SHP77 treated with DMSO at 0.1 percent for 48 hours (cell line): ENCODE measurements around the gene GRID1.

Experiments used
- DNase-seq: peaks from one replicate; lab custom pipeline; 2025; lab: John Stamatoyannopoulos, UW

Gene GRID1

DNA sequence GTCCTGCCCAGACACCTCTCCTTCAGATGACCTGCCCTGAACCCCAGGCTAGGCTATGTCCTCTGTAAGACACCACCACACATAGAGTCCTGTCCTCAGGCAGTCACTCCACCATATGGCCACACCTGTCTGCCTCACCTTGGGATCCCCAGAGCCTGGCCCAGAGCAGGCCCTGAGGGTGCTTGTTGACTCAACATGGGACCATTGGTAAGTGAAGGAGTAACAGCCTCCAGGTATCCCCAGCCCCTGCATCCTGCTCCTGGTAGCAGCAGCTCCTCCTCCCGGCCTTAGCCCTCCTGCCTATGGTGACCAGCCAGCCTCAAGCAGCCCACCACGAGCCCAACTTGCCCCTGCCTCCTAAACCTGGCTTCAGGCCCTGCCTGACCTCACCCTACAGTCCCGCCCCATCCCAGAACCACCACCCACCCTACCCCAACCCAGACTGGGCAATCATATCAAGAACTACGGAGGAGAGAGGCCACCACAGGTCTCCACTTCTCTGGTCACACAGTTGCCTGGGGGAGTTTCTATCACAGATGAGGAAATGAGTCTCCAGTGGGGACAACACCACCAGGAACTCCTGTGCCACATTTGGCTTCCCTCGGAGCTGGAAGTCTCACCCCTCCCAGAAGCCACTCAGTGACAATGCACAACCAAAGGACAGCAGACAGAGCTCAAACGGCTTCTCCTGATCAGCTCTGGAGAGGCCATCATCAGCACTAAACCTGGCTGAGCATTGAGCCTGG lies 136.6 kb downstream of the GRID1 start:
- no peak for DNase-seq

DNA sequence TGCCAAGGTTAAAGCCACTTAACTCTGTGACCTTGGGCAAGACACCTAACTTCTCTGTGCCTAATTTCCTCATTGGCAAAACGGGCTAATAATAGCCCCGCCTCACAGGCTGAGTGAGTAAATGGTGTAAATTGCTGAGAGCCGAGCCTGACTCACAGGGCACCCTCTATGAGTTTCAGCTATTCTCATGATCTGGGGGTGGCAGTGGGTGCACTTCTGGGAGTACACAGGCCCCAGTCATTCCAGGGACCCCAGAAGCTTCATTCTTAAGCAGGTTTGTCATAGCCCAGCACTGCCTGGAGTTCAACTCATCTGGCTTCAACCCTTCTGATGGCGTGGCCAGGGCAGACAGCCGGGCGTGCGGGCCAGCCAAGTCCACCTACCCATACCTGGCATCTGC lies 137.2 kb downstream of the GRID1 start:
- no peak for DNase-seq

DNA sequence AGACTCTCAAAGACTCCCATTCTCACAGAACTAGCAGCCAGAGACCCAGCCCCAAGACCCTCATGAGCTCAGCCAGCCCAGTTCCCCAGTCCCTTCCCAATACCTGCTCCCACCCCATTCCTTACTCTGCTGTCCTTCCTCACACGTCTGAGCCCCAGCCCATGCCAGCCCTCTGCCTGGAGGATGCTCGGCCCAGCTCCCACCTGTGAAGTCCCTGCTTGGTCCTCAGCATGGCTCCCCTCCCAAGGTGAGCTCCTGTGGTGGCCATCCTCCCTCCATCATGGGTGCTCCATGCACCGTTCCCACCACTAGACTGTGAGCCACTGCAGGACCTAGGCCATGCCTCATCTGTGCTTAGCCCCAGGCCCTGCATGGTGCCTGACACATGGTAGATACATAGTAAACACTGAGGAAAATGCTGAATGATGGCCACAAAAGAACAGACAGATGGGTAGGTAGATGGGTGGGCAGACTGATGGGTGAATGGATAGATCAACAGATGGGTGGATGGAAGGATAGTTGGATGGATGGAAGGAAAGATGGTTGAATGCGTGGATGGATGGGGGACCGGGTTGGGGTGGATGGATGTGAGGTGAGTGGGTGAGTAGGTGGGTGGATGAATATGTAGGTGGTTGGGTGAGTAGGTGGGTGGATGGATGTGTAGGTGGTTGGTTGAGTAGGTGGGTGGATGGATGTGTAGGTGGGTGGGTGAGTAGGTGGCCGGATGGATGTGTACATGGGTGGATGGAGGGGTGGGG lies 138.9 kb downstream of the GRID1 start:
- no peak for DNase-seq

DNA sequence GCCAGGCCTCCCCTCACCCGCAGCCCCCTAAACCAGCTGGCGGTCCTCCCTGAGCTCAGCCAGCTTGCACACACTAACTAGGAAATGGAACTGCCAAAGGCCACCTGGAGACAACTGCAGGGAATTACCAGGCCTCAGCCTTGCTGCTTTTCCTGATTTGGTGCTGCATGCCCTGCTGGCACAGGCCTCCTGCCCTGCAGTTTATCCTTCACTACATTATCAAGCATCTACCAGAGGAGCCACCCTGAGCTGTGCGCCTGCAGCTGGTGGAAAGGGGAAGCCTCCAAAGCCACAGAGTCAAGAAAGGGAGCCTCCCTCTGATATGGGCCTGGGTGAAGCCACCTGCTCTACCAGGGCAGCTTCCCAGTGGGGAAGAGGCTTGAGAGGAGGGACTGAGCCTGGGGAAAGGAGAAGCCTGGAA lies 139.8 kb downstream of the GRID1 start:
- DNase-seq = no peak

DNA sequence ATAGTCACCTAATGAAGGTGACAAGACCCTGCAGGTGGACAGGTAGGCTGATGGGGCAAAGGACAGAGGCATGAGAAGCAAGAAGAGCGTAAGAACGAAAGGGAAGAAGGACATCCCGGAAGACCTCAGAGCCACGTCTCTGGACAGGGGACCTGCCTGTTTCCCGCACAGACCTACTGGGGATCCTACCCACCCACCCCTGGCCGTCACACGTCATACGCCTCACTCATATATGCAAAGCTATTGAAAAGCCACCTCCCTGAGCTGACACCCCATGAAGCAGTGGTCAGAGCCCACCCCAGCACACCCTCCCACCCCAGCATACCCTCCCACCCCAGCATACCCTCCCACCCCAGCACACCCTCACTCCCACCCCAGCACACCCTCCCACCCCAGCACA lies 140.6 kb downstream of the GRID1 start:
- no peak for DNase-seq

DNA sequence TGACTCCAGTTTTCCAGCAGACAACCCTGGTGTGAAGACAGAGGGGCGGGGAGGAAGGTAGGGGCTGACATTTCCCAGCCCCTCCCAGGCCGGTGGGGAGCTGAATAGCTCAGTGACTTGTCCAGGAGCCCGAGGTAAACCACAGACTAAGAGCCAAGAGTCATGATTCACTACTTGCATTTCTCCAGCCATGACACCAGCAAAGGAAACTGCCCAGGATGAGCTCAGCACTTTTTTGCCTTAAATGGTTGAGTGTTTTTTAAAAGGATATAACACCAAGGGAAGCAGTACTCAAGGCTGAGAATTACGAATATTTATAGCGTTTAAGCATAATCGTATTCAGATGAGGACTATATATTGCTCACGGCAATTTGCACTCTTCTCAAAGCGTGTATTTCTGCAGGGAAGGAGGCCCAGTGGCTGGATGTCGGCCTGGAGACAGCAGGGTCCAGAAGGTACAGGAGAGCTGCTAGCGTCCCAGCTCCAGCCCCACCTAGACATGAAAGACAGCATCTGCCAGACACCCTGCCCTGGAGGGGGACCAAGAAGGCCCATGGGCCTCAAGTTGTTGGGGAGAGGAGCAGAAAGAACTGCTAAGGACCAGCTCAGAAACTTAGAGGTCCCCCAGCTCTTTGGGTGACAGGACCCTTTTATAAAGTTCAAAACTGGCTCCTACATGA lies 141.4 kb downstream of the GRID1 start:
- no peak for DNase-seq

DNA sequence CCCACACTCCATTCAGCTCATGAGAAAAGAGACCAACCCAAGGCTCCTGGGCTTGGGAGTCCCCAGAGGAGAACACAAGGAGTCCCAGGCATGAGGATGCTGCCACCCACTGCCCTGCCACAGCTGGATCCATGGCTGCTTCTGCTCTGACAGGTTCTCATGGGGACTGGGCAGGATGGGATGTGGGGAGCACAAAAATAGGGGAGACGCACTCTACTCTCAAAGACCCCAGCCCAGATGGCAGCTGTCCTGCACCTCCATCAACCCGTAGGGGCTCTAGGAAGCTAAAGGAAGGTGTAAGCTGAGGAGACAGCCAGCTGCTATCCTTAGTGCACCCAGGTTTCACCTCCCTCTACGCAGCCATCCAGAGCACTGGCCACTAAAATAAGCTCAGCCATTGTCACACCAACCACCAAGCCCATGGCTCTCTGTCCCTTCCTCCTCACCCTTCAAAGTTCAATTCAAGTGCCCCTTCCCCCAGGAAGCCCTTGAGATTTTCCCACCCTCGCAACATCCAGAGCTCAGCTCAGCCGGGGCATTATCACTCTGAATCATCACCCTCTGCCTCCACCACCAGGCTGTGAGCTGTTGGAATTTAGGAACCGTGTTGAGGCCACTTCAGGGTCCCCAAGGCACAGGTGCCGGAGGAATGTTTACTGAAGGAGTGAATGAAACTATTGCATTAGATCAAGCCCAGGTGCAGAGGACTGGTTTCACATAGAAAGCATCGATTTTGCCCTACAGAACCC lies 142.1 kb downstream of the GRID1 start:
- no peak for DNase-seq

DNA sequence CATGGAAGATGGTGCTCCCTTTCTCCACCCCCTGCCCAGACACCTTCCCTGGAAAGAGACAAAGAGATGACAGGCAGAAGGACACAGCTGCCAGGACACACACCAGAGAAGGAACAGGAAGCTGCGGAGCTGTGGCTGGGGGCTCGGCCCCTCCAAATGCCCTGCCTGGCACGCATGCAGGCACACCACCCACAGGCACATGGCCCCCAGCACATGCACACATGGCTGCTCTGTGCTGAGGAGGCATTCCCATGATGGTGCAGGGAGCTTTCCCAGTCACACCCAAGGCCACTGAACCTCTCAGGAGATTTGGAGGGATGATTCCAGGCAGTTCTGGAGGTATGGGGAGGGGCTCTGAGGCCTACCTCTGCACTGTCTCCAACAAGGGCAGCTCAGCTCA lies 143.3 kb downstream of the GRID1 start:
- DNase-seq = no peak

DNA sequence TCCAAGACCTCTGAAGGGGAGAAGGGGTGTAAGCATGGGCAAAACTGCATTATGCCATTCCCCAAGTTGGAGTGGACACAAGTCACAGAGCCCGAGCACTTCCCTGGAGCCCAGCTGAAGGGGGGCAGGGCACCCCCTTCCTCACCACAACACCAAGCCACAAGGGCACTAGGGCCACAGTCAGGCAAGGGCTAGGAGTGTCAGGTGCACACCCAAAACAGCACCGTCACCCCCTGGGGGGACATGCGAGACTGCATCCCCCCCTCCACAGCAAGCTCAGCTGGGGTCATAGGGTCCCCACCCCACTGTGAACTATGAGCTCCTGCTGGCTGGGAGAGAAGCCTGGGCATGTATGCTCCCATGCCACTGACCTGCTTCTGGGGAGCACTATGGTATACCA lies 143.9 kb downstream of the GRID1 start:
- DNase-seq = no peak

DNA sequence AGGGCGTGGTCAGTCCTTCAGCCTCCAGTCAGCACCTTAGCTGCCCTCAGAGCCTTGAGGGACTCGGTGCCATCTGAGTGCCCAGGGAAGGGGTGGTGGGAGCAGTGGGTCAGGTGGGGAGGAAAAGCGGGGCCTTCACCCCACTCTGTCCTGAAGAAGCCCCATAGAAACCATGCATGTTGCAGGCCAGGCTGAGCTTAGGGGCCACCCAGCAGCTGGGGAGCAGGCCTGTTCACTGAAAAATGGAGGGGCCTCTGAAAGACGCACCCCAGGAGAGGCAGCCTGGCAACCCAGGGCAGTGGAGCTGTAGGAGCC lies 144.3 kb downstream of the GRID1 start:
- DNase-seq = no peak

DNA sequence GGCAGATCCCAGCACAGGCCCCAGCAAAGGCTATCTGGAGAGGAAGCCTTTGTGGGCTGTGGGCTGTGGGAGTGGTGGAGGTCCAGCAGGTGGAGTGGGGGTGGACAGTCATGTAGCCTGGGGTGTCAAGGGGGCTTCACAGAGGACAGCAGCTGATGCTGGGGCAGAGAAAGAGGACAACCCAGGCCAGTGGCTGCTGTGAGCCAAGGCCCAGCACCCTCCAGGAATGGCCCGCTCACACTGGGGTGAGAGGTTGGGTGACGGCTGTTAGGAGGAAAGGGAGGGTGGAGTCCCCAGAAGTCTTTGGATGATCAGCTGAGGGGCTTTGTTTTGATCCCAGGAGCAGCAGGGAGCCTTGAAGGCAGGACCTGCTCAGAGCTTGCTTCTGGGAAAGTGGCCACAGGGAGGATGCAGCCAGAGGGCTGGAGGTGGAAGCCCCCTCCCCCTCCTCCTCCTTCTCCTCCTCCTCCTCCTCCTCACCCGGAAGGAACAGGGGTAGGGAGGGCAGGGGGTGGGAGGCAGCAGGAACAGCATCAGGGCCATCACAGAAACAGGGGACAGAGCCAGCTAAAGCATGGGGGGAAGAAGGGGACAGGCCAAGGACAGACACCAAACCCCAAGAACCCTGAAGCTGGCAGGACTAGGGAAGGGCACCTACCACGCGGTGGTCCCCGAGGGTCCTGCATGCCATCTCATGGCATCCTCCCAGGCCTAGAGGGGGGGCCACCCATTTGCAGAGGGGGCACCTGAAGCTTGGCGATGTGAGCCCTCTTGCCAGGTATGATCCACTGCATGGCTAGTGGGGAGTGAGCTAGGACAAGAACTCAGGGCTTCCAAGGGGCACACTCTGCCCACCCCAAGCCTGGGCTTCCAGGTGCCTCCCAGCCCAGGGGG lies 144.9 kb downstream of the GRID1 start:
- DNase-seq = no peak

DNA sequence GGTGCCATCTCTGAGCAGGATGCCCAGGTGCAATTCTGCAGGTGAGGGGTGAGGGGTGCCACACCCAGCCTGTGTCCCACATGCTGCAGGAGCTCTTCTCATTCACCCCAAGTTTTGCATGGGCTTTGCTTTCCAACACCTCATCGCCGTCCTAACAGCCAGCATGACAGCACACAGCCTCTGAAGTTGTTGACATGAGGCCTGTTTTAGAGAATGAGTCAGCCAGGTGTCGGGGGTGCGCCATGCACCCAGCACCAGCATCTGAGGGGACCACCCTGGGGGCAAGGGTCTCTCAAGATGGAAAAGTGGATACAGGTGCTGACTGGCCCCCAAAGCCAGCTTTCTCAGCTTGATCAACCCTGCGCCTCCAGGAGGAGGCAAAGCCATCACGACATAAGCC lies 146.0 kb downstream of the GRID1 start:
- no peak for DNase-seq

DNA sequence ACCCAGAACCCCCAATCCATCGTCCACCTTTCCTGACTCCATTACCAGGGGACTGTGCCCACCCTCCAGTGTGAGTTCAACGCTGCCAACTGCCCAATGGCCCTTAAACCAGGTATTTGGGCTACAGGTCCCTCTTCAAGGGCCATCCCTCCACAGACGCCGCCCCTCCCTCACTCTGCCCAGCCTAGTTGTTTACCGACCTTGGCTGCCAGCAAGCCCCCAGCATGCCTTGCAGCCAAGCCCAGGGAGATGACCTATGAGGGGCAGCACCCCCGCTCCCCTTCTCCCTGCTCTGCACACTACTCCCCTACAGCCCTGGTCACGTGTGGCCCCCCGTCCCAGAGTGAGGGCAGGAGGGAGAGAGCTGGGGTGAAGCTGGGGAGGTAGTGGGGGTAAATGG lies 147.3 kb downstream of the GRID1 start:
- DNase-seq = no peak

DNA sequence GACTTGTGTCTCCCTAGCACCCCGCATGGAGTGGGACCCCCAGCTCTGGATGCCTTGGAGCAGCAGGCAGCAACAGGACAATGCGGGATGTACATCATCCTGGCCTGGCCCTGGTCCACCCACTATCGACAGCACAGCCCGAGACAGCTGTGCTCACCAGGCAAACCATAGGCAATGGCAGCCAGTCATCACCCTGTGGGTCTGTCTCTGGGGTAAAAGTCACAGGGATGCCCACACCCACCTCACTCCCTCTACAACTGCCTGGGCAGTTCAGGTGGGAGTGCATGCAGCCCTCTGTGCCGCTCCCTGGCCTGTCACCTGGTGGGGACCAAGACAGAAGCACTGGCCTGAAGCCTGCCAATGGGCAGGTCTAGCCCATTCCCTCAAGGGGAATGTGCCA lies 147.8 kb downstream of the GRID1 start:
- DNase-seq = no peak

DNA sequence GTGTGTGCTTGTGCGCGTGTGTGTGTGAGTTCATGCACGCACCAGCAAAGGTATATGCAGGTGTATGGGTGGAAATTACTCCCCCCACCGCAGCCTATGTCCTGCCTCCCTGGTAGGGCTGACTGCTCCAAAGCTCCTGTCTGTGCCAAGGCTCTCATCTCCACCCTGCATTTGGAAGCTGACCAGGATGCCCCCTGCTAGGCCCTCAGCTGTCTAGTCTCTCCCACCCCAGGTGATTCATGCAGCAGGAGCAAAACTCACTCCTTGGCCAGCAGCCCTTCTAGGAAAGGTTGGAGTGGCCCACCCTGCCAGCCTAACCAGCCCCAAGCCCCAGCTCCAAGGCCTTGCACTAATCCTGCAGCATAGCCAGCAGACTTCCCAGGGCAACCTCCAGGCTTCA lies 148.4 kb downstream of the GRID1 start:
- no peak for DNase-seq

DNA sequence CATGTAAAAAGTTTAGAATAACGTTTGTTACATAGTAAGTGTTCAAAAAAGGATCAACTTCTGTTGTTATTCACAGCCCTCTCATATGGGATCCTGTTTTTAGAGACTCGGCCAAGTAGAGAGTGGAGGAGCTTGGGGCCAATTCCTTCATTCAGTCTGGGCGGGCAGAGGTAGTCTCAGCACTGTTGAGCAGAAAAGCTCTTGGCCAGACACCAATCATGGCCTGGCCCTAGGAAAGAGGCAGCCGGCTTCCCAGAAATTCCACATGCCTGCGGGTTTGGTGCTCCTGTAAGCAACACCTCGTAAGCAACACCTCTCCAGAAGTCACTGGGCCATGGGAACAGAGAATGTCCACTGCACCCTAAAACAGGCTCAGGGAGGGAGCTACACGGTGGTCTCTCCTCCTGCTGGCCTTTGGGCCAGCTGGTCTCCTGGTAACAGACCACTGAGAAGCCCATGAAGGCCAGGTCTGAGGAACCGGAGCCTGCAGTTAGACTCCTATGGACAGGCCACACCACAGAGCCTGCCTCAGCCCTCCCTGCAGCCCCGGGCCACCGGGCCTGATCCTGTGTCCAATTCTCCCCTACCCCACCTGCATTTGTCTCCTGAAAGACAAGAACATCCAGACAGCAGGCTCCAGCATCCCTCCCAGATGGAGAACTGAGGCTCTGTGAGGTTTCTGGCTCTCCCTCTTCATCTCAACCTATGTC lies 149.1 kb downstream of the GRID1 start:
- DNase-seq = no peak

DNA sequence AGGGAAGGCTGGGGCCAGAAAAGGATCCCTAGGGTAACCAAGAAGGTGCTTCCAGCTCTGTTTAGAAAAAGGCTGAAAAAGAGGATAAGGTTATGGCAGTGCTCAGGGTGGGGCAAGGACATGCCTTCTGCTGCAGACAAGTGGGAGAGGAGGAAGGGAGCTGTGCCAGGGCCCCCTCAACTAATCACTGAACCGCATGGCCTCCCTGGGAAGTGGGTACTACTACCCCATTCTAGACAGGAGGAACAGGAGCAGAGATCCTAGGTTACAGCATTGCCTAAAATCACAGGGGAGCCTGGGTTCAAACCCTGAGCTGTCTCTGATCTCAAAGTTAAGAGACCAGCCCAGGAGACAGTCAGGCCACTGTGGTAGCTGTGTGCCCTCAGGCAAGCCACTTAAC lies 149.7 kb downstream of the GRID1 start:
- DNase-seq = no peak

DNA sequence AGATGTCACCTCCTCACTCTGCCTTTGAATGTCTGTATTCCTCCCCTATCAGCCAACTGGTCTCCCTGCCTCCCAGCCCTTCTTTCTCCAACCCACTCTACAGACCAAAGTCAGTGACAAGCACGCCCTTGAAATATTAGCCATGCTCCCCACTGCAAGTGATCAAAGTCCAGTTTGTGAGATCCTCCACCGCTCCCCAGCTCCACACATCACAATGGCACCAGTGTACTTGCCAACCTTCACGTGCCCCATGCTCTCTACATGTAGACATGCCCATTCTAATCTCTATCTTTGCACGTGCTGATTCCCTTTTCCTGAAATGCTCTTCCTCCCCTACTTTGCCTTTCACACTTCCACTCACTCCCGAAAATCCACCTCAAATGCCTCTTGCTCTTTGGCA lies 150.9 kb downstream of the GRID1 start:
- no peak for DNase-seq

DNA sequence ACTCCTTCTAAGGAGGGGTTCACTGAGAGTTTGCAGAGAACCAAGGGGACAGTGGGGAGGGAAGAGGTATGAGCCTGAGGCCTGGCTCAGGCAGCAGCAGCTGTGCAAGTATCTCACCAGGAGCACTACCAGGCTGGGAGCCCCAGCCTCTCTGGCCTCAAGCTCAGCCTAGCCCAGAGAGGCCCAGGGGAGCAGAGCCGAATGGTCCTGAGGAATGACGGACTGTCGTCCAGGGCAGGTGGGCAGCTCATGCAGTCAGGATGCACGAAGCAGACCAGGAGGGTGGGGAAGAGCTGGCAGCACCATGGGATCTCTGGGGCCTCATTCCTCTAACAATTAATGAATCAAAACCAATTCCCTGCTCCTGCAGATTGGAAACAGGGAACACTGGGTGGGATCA lies 151.5 kb downstream of the GRID1 start:
- DNase-seq = no peak

DNA sequence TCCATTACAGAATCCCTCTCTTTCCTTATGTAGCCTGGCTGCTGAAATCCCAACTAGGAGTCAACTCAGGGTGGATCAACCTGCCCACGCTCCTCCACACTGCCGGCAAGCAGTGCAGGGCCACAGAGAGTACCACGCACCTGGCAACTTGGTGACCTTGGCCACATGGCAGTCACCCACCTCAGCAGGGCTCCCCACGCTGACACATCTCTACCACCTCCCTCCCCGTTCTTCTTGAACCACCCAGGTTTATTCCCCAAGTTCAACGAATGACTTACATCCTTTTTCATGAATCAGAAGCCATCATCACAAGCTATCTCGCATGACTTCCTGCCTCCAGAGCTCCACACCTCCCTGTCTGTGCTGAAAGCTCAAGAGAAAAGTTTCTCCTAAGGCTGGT lies 153.4 kb downstream of the GRID1 start:
- no peak for DNase-seq

DNA sequence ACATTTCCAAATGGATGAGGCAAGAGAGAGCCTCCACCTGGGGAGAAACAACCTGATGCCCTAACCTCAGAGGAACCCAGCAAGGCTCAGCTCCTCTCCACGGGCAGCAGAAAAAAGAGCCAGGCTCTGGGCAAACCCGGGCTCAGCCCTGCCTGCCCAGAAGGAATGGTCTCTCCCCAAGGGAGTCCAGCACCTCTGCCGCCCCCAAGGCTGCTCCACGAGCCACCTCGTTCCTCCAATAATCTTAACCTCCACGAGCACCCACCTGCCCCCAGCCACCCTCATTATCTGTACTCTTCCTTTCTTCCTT lies 154.2 kb downstream of the GRID1 start:
- DNase-seq = no peak
